Esophagus squamous epithelium (tissue), 4 donors: ENCODE results near the gene DCAF8.

Experiments used
- CTCF ChIP-seq, 6 experiments: fragments of 450-650 bp in 4 of 6; fragments of 200-600 bp in 2 of 6; sonication (generic) in 2 of 6; IDR thresholded peaks; one replicate each; pipeline ENCODE4 v1.5.1; 2016 to 2019; ENCODE audit warnings: antibody characterized with exemption in 6 of 6, mild to moderate bottlenecking in 4 of 6, moderate library complexity in 4 of 6
- POLR2A ChIP-seq, 4 donors: fragments of 450-650 bp; IDR thresholded peaks; one replicate each; pipeline ENCODE4 v1.6.1; 2017; ENCODE audit warnings: antibody characterized with exemption in 4 of 4, mild to moderate bottlenecking in 4 of 4, moderate library complexity in 3 of 4

DNA sequence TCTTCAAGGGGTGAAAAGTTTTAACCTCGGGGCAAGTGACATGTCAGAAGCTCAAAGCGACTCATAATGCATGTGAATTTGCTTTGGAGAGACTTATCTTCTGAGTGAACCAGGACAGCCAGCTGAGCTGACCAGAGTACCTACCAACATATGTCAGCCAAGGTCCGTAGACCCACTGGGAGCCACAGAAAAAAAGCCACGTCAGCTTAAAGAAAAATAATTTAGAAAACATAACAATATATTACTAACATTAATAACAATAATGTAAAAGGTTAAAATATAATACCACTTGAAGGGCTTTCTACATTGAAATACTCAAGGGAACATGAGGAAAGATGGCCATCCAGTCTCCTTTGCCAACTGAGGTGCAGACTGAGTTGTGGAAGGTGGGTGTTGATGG is 15.6 kb upstream of the DCAF8 start:
- TF ChIP-seq CTCF (IDR thresholded peaks at IDR 0.05), result no peak
- no peak for TF ChIP-seq POLR2A (IDR thresholded peaks at IDR 0.05)
